Measurements from ENCODE around the gene AP1S1.

Gene AP1S1

GRCh38 chr7:101161692-101162471, 7.6 kb downstream of the AP1S1 start:
- Mint-ChIP-seq H3K4me1 (peaks cover 33% of the 10 kb centered on the region), H3K27me3 (peaks cover 35% of the 10 kb centered on the region), H3K9me3 (no peaks in the 10 kb centered on the region), H3K4me3 (peak overlapping the region; percentile 79), H3K27ac (peak overlapping the region; percentile 30), H3K36me3 (peaks cover 49% of the 10 kb centered on the region)
- ATAC-seq: no peak

DNA sequence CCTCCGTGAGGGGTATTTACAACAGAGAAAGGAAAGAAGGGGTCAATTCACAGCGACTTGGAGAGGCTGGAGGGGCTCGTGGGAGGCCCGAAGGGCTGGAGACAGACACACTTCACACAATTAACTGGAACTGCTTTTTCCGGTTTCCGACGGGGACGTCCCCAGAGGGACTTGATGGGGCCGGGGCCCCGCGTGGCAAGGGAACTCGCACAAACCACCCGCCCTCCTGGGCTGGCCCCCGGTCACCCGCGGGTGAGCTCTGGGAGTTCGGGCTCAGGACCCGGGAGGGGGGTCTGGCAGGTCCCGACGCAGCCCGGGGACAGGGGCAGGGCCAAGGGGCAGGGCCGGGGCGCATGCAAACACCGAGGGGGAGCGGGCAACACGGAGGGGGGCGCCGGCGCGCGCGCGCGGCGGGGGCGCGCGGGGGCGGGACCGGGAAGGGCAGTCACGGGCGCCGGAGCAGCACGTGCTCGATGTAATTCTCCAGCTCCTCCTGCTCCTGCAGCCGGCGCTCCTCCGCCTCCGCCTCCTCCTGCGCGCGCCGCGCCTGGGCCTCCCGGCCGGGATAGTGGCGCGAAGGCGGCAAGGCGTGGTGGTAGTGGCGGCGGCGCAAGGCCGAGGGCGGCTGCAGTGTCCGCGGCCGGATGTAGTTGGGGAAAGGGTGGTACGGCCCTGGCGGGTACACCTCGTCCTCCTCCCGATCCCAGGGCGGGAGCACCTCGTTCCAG, 8.4 kb downstream of the AP1S1 start:
- Mint-ChIP-seq H3K4me1 (peaks cover 38% of the 10 kb centered on the region), H3K4me3 (peak overlapping the region; percentile 79), H3K36me3 (peaks cover 43% of the 10 kb centered on the region), H3K9me3 (no peaks in the 10 kb centered on the region), H3K27me3 (peaks cover 43% of the 10 kb centered on the region), H3K27ac (peak overlapping the region; percentile 30)
- peak; percentile 14 for ATAC-seq

DNA sequence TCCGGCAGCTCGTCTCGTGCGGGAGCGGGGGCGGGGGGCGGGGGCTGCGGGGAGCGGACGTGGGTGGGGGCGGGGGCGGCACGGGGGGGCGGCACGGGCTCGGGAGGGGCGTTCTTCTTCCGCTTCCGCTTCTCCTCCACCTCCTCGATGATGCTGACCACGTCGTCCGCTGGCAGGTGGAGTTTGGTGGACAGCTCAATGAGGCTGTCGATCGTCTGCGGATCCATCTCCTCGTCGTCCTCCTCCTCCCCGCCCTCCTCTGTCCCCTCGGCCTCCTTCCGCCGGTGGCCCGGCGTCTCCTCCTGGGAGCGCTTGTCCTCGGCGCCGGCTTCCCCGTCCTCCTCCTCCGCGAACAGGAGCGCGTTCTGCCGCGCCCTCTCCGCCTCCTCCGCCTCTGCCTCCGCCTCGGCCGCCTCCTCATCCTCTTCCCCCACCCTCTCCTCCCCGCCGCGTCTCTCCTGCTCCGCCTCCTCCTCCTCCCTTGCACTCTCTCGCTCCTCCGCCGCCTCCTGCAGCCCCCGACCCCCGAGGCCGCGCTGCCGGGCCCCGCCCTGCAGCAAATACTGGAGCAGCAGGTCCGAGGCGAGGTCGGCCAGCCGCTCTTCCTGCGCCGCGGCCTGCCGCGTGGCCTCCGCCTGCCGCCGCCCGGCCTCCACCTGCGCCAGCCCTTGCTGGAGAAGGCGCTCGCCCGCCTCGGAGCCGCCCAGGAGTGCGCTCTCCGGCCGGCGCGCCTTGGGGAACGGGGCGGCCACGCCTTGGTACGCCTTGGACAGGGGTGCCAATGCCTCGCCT, 9.2 kb downstream of the AP1S1 start:
- peak overlapping the region; percentile 72 for H3K4me3 Mint-ChIP-seq
- H3K27ac Mint-ChIP-seq: no peak overlapping the region
- H3K27me3 Mint-ChIP-seq: peaks cover 51% of the 10 kb centered on the region
- peaks cover 38% of the 10 kb centered on the region for H3K36me3 Mint-ChIP-seq
- no peak for ATAC-seq
- peaks cover 42% of the 10 kb centered on the region for H3K4me1 Mint-ChIP-seq
- H3K9me3 Mint-ChIP-seq: no peaks in the 10 kb centered on the region

DNA sequence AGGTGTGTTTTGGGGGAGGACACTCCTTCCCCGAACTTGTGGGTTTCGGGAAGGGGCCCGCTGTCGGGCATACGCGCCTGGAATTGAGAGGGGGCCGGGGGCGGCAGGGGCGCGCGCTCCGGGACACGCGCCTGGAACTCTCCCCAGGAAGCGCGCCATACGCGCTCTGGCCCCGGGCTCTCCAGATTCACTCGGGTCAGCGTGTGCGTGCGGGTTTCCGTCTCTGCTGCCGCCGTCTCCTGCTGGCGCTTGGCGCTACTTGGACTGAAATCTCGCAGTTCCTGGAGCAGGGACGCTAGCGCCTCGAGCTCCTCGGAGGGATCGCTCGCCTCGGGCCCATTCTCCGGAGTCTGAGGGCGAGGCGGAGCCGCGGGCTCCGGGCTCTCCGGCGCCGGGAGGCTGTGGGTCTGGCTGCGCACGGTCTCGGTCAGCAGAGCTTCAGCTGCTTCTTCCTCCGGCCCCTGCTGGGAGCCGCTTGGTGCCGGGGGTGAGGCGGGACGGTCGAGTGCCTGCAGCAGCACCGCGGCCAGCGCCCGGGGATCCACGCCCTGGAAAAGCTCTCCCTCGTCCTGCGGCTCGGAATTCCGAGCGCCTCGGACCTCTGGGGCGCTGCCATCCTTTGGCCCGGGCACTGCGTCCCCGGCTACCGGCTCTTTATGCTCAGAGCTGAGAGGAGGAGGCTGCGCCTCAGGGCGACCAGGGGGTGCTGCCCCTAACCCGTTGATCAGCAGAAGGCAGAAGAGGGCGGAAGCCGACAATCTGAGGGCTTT, 10.0 kb downstream of the AP1S1 start:
- Mint-ChIP-seq H3K9me3 (no peaks in the 10 kb centered on the region), H3K36me3 (peaks cover 30% of the 10 kb centered on the region), H3K27me3 (peaks cover 59% of the 10 kb centered on the region), H3K4me3 (peak overlapping the region; percentile 65), H3K27ac (no peak overlapping the region), H3K4me1 (peaks cover 50% of the 10 kb centered on the region)
- ATAC-seq: no peak

- H3K27ac Mint-ChIP-seq: peak within 1 kb of the TSS; percentile 11
- H3K27me3 Mint-ChIP-seq: peaks cover 69% of the 10 kb centered on the region
- H3K4me3 Mint-ChIP-seq: peak within 1 kb of the TSS; percentile 79
These were observed 11.0 kb downstream of the AP1S1 start, which contains the start of gene VGF for GRCh38 chr7:101165075-101165957. Gene VGF (minus strand): TSS chr7:101165569. CDS start chr7:101164843, 726 bp downstream.

GRCh38 chr7:101165958-101166647, 11.8 kb downstream of the AP1S1 start:
- Mint-ChIP-seq H3K4me1 (peaks cover 69% of the 10 kb centered on the region), H3K27ac (peak overlapping the region; percentile 11), H3K4me3 (peak overlapping the region; percentile 79), H3K36me3 (peaks cover 12% of the 10 kb centered on the region), H3K9me3 (no peaks in the 10 kb centered on the region), H3K27me3 (peaks cover 77% of the 10 kb centered on the region)
- no peak for ATAC-seq

More at GRCh38 chr7:101165075-101165957, 11.0 kb downstream of the AP1S1 start, which contains the start of gene VGF:
- peaks cover 20% of the 10 kb centered on the region for H3K36me3 Mint-ChIP-seq
- peak; percentile 88 for ATAC-seq
- no peaks in the 10 kb centered on the region for H3K9me3 Mint-ChIP-seq
- peaks cover 61% of the 10 kb centered on the region for H3K4me1 Mint-ChIP-seq

- H3K4me1 Mint-ChIP-seq: peaks cover 73% of the 10 kb centered on the region
- no peaks in the 10 kb centered on the region for H3K9me3 Mint-ChIP-seq
- peaks cover 7% of the 10 kb centered on the region for H3K36me3 Mint-ChIP-seq
- H3K27ac Mint-ChIP-seq: no peak overlapping the region
- peaks cover 82% of the 10 kb centered on the region for H3K27me3 Mint-ChIP-seq
- no peak for ATAC-seq
- H3K4me3 Mint-ChIP-seq: no peak overlapping the region
These were observed 12.3 kb downstream of the AP1S1 start for GRCh38 chr7:101166648-101166908.

- Mint-ChIP-seq H3K27ac (no peak overlapping the region), H3K27me3 (peaks cover 85% of the 10 kb centered on the region), H3K4me1 (peaks cover 78% of the 10 kb centered on the region), H3K9me3 (no peaks in the 10 kb centered on the region), H3K36me3 (peaks cover 5% of the 10 kb centered on the region), H3K4me3 (no peak overlapping the region)
- ATAC-seq: no peak
These were observed 12.8 kb downstream of the AP1S1 start for GRCh38 chr7:101166909-101167644.

DNA sequence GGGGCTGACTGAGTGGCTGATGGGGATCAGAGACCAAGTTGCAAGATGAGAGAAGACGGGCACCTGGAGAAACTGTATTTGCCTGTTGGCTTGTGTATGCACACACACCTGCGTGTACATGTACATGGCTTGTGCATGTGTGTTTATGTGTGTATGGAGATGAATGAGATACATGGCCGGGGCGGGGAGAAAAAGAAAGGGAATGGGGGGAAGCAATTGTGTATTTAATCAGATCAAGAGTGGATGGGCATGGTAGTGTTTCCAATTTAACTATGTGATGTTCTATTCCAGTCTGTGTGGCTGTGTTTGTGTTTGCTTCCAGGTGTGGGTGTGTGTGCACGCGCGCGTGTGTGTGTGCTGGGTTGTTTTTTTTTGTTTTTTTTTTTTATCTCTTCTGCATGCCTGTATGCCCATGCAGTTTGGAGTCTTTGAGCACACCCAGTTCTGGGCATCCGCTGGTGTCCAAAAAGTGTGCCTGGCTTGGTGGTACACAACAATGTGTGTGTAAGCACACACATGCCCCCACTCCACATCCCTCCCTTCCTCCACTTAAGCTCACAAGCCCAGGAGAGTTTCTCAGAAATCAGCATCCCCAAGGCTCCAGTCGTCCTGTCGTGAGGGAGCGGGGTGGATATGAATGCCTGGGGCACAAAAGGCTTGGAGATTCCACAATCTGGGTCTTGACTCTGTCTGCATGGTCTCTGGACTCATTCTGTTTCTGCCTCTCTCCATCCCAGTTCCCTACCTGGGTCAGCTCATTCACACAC, 13.6 kb downstream of the AP1S1 start:
- Mint-ChIP-seq H3K27me3 (peaks cover 85% of the 10 kb centered on the region), H3K36me3 (peaks cover 5% of the 10 kb centered on the region), H3K9me3 (no peaks in the 10 kb centered on the region), H3K27ac (no peak overlapping the region), H3K4me1 (peaks cover 79% of the 10 kb centered on the region), H3K4me3 (no peak overlapping the region)
- ATAC-seq: no peak

DNA sequence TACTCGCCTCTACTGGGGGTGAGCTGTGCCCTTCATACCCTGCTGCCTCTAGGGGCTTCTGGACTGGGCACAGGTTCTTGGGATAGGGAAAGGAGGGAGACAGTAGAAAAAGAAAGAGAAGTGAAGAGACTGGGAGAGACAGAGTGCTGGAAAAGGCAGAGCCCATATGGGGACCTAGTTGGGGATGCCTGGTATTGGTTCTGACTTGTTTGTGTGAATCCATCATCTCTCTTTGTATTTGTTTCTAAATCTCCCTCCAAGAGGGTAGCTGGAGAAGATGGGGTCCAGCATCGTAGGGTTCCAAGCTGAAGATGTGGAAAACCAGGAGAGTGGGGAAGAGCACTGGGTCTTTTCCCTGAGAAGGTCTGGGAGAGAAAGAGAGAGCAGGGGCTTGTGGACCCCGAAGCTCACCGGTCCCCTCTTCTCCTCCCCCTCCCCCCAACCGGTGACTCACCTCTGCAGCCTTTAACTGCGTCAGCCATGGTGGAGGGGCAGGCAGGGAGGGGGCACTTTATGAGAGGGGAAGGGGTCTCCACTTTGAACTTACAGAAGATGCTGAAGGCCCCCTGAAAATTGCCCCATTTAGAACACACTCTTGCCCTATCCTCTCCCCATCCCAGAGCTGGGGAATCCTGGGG, 14.3 kb downstream of the AP1S1 start:
- no peak for ATAC-seq
- H3K9me3 Mint-ChIP-seq: no peaks in the 10 kb centered on the region
- peaks cover 5% of the 10 kb centered on the region for H3K36me3 Mint-ChIP-seq
- H3K4me3 Mint-ChIP-seq: no peak overlapping the region
- no peak overlapping the region for H3K27ac Mint-ChIP-seq
- H3K27me3 Mint-ChIP-seq: peaks cover 92% of the 10 kb centered on the region
- peaks cover 85% of the 10 kb centered on the region for H3K4me1 Mint-ChIP-seq

GRCh38 chr7:101169110-101169837, 15.0 kb downstream of the AP1S1 start:
- Mint-ChIP-seq H3K36me3 (peaks cover 5% of the 10 kb centered on the region), H3K9me3 (peaks cover 3% of the 10 kb centered on the region), H3K27ac (no peak overlapping the region), H3K4me1 (peaks cover 90% of the 10 kb centered on the region), H3K4me3 (peak overlapping the region; percentile 16), H3K27me3 (peaks cover 100% of the 10 kb centered on the region)
- ATAC-seq: no peak

Measured in stimulated activated memory B cell treated with anti-CD40 and anti-IgM and Interleukin-4, amounts not matched to agents 10 μg/mL and 1 μg/mL and 100 μg/mL, for 72 hours (primary cell).